HepG2 (cell line): Measurements from ENCODE around the gene PIM1. TPM values are rescaled to one million over a fixed set of nuclear protein-coding genes. Genes with fewer than 3 reads are reported as not detected.

Source experiments
- ATF4 ChIP-seq, 2 experiments: fragments of 450-650 bp in 1 of 2; sonication (generic) in 1 of 2; formaldehyde crosslinking; IDR thresholded peaks; 2 replicates each; pipeline versions ENCODE4 v1.5.0 to v1.8.0; 2020 to 2022; ENCODE audit warnings: mild to moderate bottlenecking in 1 of 2, missing genetic modification reagents in 1 of 2
- ELF1 ChIP-seq: sonication (generic); formaldehyde crosslinking; IDR thresholded peaks from 2 replicates; pipeline ENCODE4 v1.4.0; 2020; ENCODE audit warnings: missing genetic modification reagents
- FOXO1 ChIP-seq: sonication (generic); formaldehyde crosslinking; IDR thresholded peaks from 2 replicates; pipeline ENCODE4 v1.4.0; 2020; ENCODE audit warnings: missing genetic modification reagents
- HNF1A ChIP-seq, 2 experiments: sonication (generic) in 1 of 2; formaldehyde crosslinking in 1 of 2; IDR thresholded peaks; 2 replicates each; pipeline versions ENCODE4 v1.4.0 to v1.6.1; 2016 to 2020; ENCODE audit warnings: borderline replicate concordance in 1 of 2, low read depth in 1 of 2, mild to moderate bottlenecking in 1 of 2, missing genetic modification reagents in 1 of 2
- JUNB ChIP-seq: sonication (generic); formaldehyde crosslinking; IDR thresholded peaks from 2 replicates; pipeline ENCODE4 v1.8.0; 2022; ENCODE audit warnings: missing genetic modification reagents, mild to moderate bottlenecking, borderline replicate concordance
- MATR3 ChIP-seq: sonication (generic); formaldehyde crosslinking; IDR thresholded peaks from 2 replicates; pipeline ENCODE4 v1.4.0; 2020; ENCODE audit warnings: missing genetic modification reagents
- MTA1 ChIP-seq: sonication (generic); formaldehyde crosslinking; IDR thresholded peaks from 2 replicates; pipeline ENCODE4 v1.4.0; 2020; ENCODE audit warnings: missing genetic modification reagents, mild to moderate bottlenecking, borderline replicate concordance
- PAXIP1 ChIP-seq: sonication (generic); formaldehyde crosslinking; conservative IDR thresholded peaks from 2 replicates; pipeline ENCODE4 v1.4.0; 2020; ENCODE audit warnings: mild to moderate bottlenecking, missing genetic modification reagents, moderate library complexity
- STAG1 ChIP-seq: sonication (generic); formaldehyde crosslinking; IDR thresholded peaks from 2 replicates; pipeline ENCODE4 v1.4.0; 2020; ENCODE audit warnings: missing genetic modification reagents
- TFDP1 ChIP-seq: IDR thresholded peaks from 2 replicates; pipeline ENCODE4 v1.6.1; 2016; ENCODE audit warnings: missing compliant biosample characterization, missing genetic modification reagents, borderline replicate concordance
- ZBTB33 ChIP-seq: sonication (generic); formaldehyde crosslinking; IDR thresholded peaks from 2 replicates; pipeline ENCODE4 v1.4.0; 2020; ENCODE audit warnings: missing genetic modification reagents
- ZNF235 ChIP-seq: sonication (generic); formaldehyde crosslinking; IDR thresholded peaks from 2 replicates; pipeline ENCODE4 v1.8.1; 2023; ENCODE audit warnings: mild to moderate bottlenecking, missing genetic modification reagents, borderline replicate concordance
- ZNF607 ChIP-seq: sonication (generic); formaldehyde crosslinking; IDR thresholded peaks from 2 replicates; pipeline ENCODE4 v1.5.1; 2020; ENCODE audit warnings: missing genetic modification reagents, mild to moderate bottlenecking, borderline replicate concordance
- ZNF792 ChIP-seq: IDR thresholded peaks from 2 replicates; pipeline ENCODE4 v1.6.1; 2016
- polyA plus RNA-seq, 8 experiments: library from polyadenylated mRNA; depleted of rRNA in 3 of 8; stranded (reverse) in 7 of 8; unstranded in 1 of 8; fragments of >200 nt; fragmentation: Illumina TruSeq in 4 of 8; extraction: Trizol in 4 of 8; gene quantifications; 2 replicates each; pipeline versions ENCODE4 v1.2.1 to v1.2.3, GENCODE V29; 2011 to 2016; ENCODE audit warnings: low read depth in 4 of 8, missing spikeins in 1 of 8, mixed read lengths in 1 of 8; ENCODE audit not compliant: insufficient read depth in 1 of 8
- total RNA-seq, 5 experiments: library from RNA; depleted of rRNA; stranded (reverse); fragments of >200 nt; fragmentation: Illumina TruSeq; extraction: Trizol; gene quantifications; 2 replicates each; pipeline ENCODE4 v1.2.3, GENCODE V29; 2016; ENCODE audit warnings: low read depth in 1 of 5

The PIM1 gene
- total and polyA plus RNA-seq, 2 of the 13 experiments (the other 11 are each of a cell fraction or from before 2014, with no cell fraction given), result 29.4 to 117 TPM

- TF ChIP-seq HNF1A (IDR thresholded peaks at IDR 0.05; ENCODE audit: low read depth) (peak; percentile 47), HNF1A (CRISPR knock-in tag; IDR thresholded peaks at IDR 0.05; ENCODE audit: borderline replicate concordance) (peak; percentile 76; the same call in 1 of the 2 replicates), ELF1 (CRISPR knock-in tag) (peak; percentile 28; the same call in 1 of the 2 replicates), MTA1 (CRISPR knock-in tag) (0 out of 2 replicates have a peak, but pooled peaks have one; percentile 45), FOXO1 (peak; percentile 87), ZNF792 (CRISPR knock-in tag) (peak; percentile 46; the same call in 1 of the 2 replicates), ZNF607 (CRISPR knock-in tag) (peak; percentile 62; the same call in 1 of the 2 replicates), ZBTB33 (CRISPR knock-in tag) (peak; percentile 42; the same call in 1 of the 2 replicates), MATR3 (CRISPR knock-in tag) (no peak), STAG1 (CRISPR knock-in tag) (peak; percentile 97), PAXIP1 (CRISPR knock-in tag) (peak; percentile 73), TFDP1 (CRISPR knock-in tag) (peak; percentile 34; the same call in 1 of the 2 replicates), JUNB (no peak), ZNF235 (CRISPR knock-in tag) (no peak), ATF4 (CRISPR knock-in tag; IDR thresholded peaks at IDR 0.05) (peak in 1 of 2 experiments; percentile 35; a peak in 1 of 4 replicates)
Measured at GRCh38 chr6:37171970-37172812, 2.2 kb downstream of the PIM1 start (continued).
